ENCODE data around the gene PM20D1. TPM values are rescaled to one million over a fixed set of nuclear protein-coding genes. Genes with fewer than 3 reads are reported as not detected.
A peak's percentile ranks its signal among the peaks of the same experiment; 100 is the strongest.

PM20D1 gene
- total RNA-seq, 6 donors from 2014 or later = 0.34 to 0.47 TPM; not detected in 4

- H3K9me3 ChIP-seq = no peaks in the 10 kb centered on the region
- H3K4me1 ChIP-seq = peaks cover 30 to 51% (median 37%) of the 10 kb centered on the region in 4 donors
- peaks cover 0 to 7% (median 0%) of the 10 kb centered on the region in 4 donors for H3K36me3 ChIP-seq
- TF ChIP-seq EP300 (IDR thresholded peaks at IDR 0.05) (no peak), POLR2AphosphoS5 (IDR thresholded peaks at IDR 0.05) (peak; percentile 74 to 95), POLR2A (IDR thresholded peaks at IDR 0.05) (peak in 3 of 4 donors; percentile 59 to 87 (median 85)), CTCF (IDR thresholded peaks at IDR 0.05) (peak in 1 of 6 experiments; percentile 10)
- H3K27ac ChIP-seq = peak within 1 kb of the TSS; percentile 81 to 92 (median 92)
- WGBS, 2 donors = 1% methylated on average over 31 of the region's 83 CpGs; no CpG with 5 or more reads in 1 of the 2 donors
- no peaks in the 10 kb centered on the region for H3K27me3 ChIP-seq
- H3K4me3 ChIP-seq = peak within 1 kb of the TSS; percentile 81 to 89 (median 86)
- peak; percentile 96 for DNase-seq
- ATAC-seq (ENCODE audit: low FRiP score in 2 of 2) = peak; percentile 97 to 98
Measured at GRCh38 chr1:205812878-205813754, 36.8 kb downstream of the PM20D1 start, which contains the start of gene SLC41A1. Gene SLC41A1 (minus strand): TSS chr1:205813198. CDS start chr1:205810441, 2,757 bp downstream.

GRCh38 chr1:205812271-205812877 lies 37.6 kb downstream of the PM20D1 start:
- no peaks in the 10 kb centered on the region for H3K27me3 ChIP-seq
- peaks cover 0 to 7% (median 0%) of the 10 kb centered on the region in 4 donors for H3K36me3 ChIP-seq
- ATAC-seq (ENCODE audit: low FRiP score in 2 of 2) (peak; percentile 15 to 53), DNase-seq (peak in 1 of 2 donors; percentile 28)
- peak overlapping the region; percentile 81 to 89 (median 86) for H3K4me3 ChIP-seq
- H3K27ac ChIP-seq = peak overlapping the region; percentile 81 to 92 (median 92)
- H3K9me3 ChIP-seq = no peaks in the 10 kb centered on the region
- no peak for TF ChIP-seq POLR2A (IDR thresholded peaks at IDR 0.05)
- no peak for TF ChIP-seq POLR2AphosphoS5 (IDR thresholded peaks at IDR 0.05)
- no peak for TF ChIP-seq EP300 (IDR thresholded peaks at IDR 0.05)
- no peak for TF ChIP-seq CTCF (IDR thresholded peaks at IDR 0.05)
- 0 to 2% methylated on average over 3 to 13 of the region's 16 CpGs for WGBS, 2 donors
- H3K4me1 ChIP-seq = peaks cover 30 to 53% (median 37%) of the 10 kb centered on the region in 4 donors

- Histone ChIP-seq H3K9me3 (no peaks in the 10 kb centered on the region), H3K27ac (peak overlapping the region in 3 of 4 donors; percentile 81 to 92 (median 92)), H3K36me3 (peaks cover 0 to 7% (median 0%) of the 10 kb centered on the region in 4 donors), H3K4me3 (peak overlapping the region in 3 of 4 donors; percentile 83 to 89 (median 88)), H3K27me3 (no peaks in the 10 kb centered on the region), H3K4me1 (peaks cover 30 to 53% (median 37%) of the 10 kb centered on the region in 4 donors)
- TF ChIP-seq EP300 (IDR thresholded peaks at IDR 0.05) = no peak
- TF ChIP-seq POLR2A (IDR thresholded peaks at IDR 0.05) = no peak
- no peak for TF ChIP-seq POLR2AphosphoS5 (IDR thresholded peaks at IDR 0.05)
- no peak for TF ChIP-seq CTCF (IDR thresholded peaks at IDR 0.05)
- 34 to 39% methylated on average over 4 to 5 of the region's 5 CpGs for WGBS, 2 donors
- DNase-seq (peak in 1 of 2 donors; percentile 72), ATAC-seq (ENCODE audit: low FRiP score in 2 of 2) (no peak)
Measured at GRCh38 chr1:205811660-205812059, 38.3 kb downstream of the PM20D1 start.

GRCh38 chr1:205810448-205811157 lies 39.3 kb downstream of the PM20D1 start:
- DNase-seq (no peak), ATAC-seq (ENCODE audit: low FRiP score in 2 of 2) (no peak)
- H3K36me3 ChIP-seq = peaks cover 0 to 7% (median 0%) of the 10 kb centered on the region in 4 donors
- TF ChIP-seq CTCF (IDR thresholded peaks at IDR 0.05) (peak in 1 of 6 experiments; percentile 7), POLR2AphosphoS5 (IDR thresholded peaks at IDR 0.05) (no peak)
- H3K9me3 ChIP-seq = no peaks in the 10 kb centered on the region
- no peak overlapping the region for H3K27ac ChIP-seq
- no peak overlapping the region for H3K4me3 ChIP-seq
- WGBS, 2 donors = 85 to 89% methylated on average over 12 of the region's 12 CpGs
- H3K4me1 ChIP-seq = peaks cover 34 to 58% (median 45%) of the 10 kb centered on the region in 4 donors
- no peaks in the 10 kb centered on the region for H3K27me3 ChIP-seq
